ENCODE results near the gene IRX2. TPM values are rescaled to one million over a fixed set of nuclear protein-coding genes. Genes with fewer than 3 reads are reported as not detected.

IRX2 gene
- total RNA-seq, 4 donors from 2014 or later = 2.4 TPM; not detected in 3

- DNase-seq (no peak), ATAC-seq (no peak)
- intact Hi-C loops (cut with DNase I; ENCODE audit: low total_unique reads) (no loop called here), in situ Hi-C loops (cut with MboI; ENCODE audit: low sequenced_read_pairs in 4 of 4) (no loop called here)
- Histone ChIP-seq H3K27me3 (no peaks in the 10 kb centered on the region), H3K4me1 (no peaks in the 10 kb centered on the region), H3K4me3 (no peak overlapping the region), H3K9me3 (no peaks in the 10 kb centered on the region), H3K27ac (no peak overlapping the region), H3K36me3 (no peaks in the 10 kb centered on the region)
- TF ChIP-seq POLR2A (IDR thresholded peaks at IDR 0.05) (no peak), CTCF (IDR thresholded peaks at IDR 0.05 in 4 of 5, conservative IDR thresholded peaks at IDR 0.05 in 1 of 5) (no peak)
These were observed 47.9 kb downstream of the IRX2 start for GRCh38 chr5:2703615-2704014.

- TF ChIP-seq CTCF (IDR thresholded peaks at IDR 0.05 in 4 of 5, conservative IDR thresholded peaks at IDR 0.05 in 1 of 5) (no peak), POLR2A (IDR thresholded peaks at IDR 0.05) (no peak)
- H3K36me3 ChIP-seq = no peaks in the 10 kb centered on the region
- no peaks in the 10 kb centered on the region for H3K27me3 ChIP-seq
- H3K4me1 ChIP-seq = no peaks in the 10 kb centered on the region
- in situ Hi-C loops (cut with MboI; ENCODE audit: low sequenced_read_pairs in 4 of 4) (no loop called here), intact Hi-C loops (cut with DNase I; ENCODE audit: low total_unique reads) (no loop called here)
- no peak overlapping the region for H3K27ac ChIP-seq
- no peak overlapping the region for H3K4me3 ChIP-seq
- ATAC-seq (no peak), DNase-seq (no peak)
- H3K9me3 ChIP-seq = no peaks in the 10 kb centered on the region
These were observed 48.4 kb downstream of the IRX2 start for GRCh38 chr5:2703041-2703440.

GRCh38 chr5:2702096-2702879, 49.2 kb downstream of the IRX2 start:
- ATAC-seq = no peak
- no peak overlapping the region for H3K27ac ChIP-seq
- H3K4me3 ChIP-seq = no peak overlapping the region
- no peaks in the 10 kb centered on the region for H3K36me3 ChIP-seq
- no peak for DNase-seq
- no peaks in the 10 kb centered on the region for H3K27me3 ChIP-seq
- TF ChIP-seq CTCF (IDR thresholded peaks at IDR 0.05 in 4 of 5, conservative IDR thresholded peaks at IDR 0.05 in 1 of 5) (no peak), POLR2A (IDR thresholded peaks at IDR 0.05) (no peak)
- no peaks in the 10 kb centered on the region for H3K9me3 ChIP-seq
- intact Hi-C loops (cut with DNase I; ENCODE audit: low total_unique reads) = no loop called here
- in situ Hi-C loops (cut with MboI; ENCODE audit: low sequenced_read_pairs in 4 of 4) = no loop called here
- no peaks in the 10 kb centered on the region for H3K4me1 ChIP-seq

- DNase-seq = no peak
- ATAC-seq = no peak
- intact Hi-C loops (cut with DNase I; ENCODE audit: low total_unique reads) (no loop called here), in situ Hi-C loops (cut with MboI; ENCODE audit: low sequenced_read_pairs in 4 of 4) (no loop called here)
- H3K27ac ChIP-seq = no peak overlapping the region
- H3K4me3 ChIP-seq = no peak overlapping the region
- H3K4me1 ChIP-seq = no peaks in the 10 kb centered on the region
- no peaks in the 10 kb centered on the region for H3K36me3 ChIP-seq
- H3K27me3 ChIP-seq = no peaks in the 10 kb centered on the region
- H3K9me3 ChIP-seq = no peaks in the 10 kb centered on the region
- TF ChIP-seq POLR2A (IDR thresholded peaks at IDR 0.05) (no peak), CTCF (IDR thresholded peaks at IDR 0.05 in 4 of 5, conservative IDR thresholded peaks at IDR 0.05 in 1 of 5) (no peak)
These were observed 49.9 kb downstream of the IRX2 start for GRCh38 chr5:2701592-2701991.

- in situ Hi-C loops (cut with MboI; ENCODE audit: low sequenced_read_pairs in 4 of 4) (no loop called here), intact Hi-C loops (cut with DNase I; ENCODE audit: low total_unique reads) (no loop called here)
- TF ChIP-seq POLR2A (IDR thresholded peaks at IDR 0.05) (no peak), CTCF (IDR thresholded peaks at IDR 0.05 in 4 of 5, conservative IDR thresholded peaks at IDR 0.05 in 1 of 5) (no peak)
- Histone ChIP-seq H3K36me3 (no peaks in the 10 kb centered on the region), H3K9me3 (no peaks in the 10 kb centered on the region), H3K27me3 (no peaks in the 10 kb centered on the region), H3K4me3 (no peak overlapping the region), H3K4me1 (no peaks in the 10 kb centered on the region), H3K27ac (no peak overlapping the region)
- ATAC-seq = no peak
- no peak for DNase-seq
These were observed 50.6 kb downstream of the IRX2 start for GRCh38 chr5:2700876-2701275.
